Measurements from ENCODE around the gene SLC7A8. TPM values are rescaled to one million over a fixed set of nuclear protein-coding genes. Genes with fewer than 3 reads are reported as not detected.

SLC7A8 gene
- total and polyA plus RNA-seq, 2 of the 4 experiments (the other 2 are of a cell fraction), result 0.31 TPM; not detected in 1

- no peak for TF ChIP-seq MXI1 (IDR thresholded peaks at IDR 0.05; ENCODE audit: borderline replicate concordance, low read depth, low read length)
These were observed 79.3 kb downstream of the SLC7A8 start (continued) for GRCh38 chr14:23104070-23104590.

GRCh38 chr14:23103581-23103980 is 79.9 kb downstream of the SLC7A8 start:
- Histone ChIP-seq H3K4me3 (ENCODE audit: insufficient read depth, low read depth, low read length) (no peak overlapping the region), H2BK15ac (ENCODE audit: low read depth, low read length) (no peak overlapping the region), H3K9me1 (ENCODE audit: insufficient read depth, low read length) (peaks cover 2% of the 10 kb centered on the region; the same call in 1 of the 2 replicates), H4K91ac (ENCODE audit: insufficient read depth, low read depth, low read length) (no peak overlapping the region), H2AFZ (replicated peaks; ENCODE audit: low read length, poor library complexity) (no peak overlapping the region), H3K23ac (ENCODE audit: low read depth, low read length) (0 out of 2 replicates have a peak overlapping the region, but pooled peaks have one; percentile 34), H2AK5ac (ENCODE audit: low read depth, low read length) (no peak overlapping the region), H3K4ac (ENCODE audit: low read depth, low read length) (no peak overlapping the region), H3K4me1 (ENCODE audit: control insufficient read depth, insufficient read depth, low read length) (peaks cover 6% of the 10 kb centered on the region), H4K5ac (ENCODE audit: low read depth, low read length) (no peak overlapping the region), H3K9ac (ENCODE audit: low read depth, low read length) (no peak overlapping the region), H4K8ac (ENCODE audit: low read depth in 2 of 2, low read length in 2 of 2) (no peak overlapping the region), H3K18ac (ENCODE audit: low read depth, low read length) (no peak overlapping the region), H3K9me3 (ENCODE audit: control insufficient read depth, insufficient read depth, low read length) (no peaks in the 10 kb centered on the region), H2AK9ac (replicated peaks; ENCODE audit: low read depth, low read length, poor library complexity) (no peak overlapping the region), H3K56ac (ENCODE audit: extremely low read depth, insufficient read depth, low read length) (no peak overlapping the region), H3K27ac (ENCODE audit: insufficient read depth, low read length) (no peak overlapping the region), H4K20me1 (ENCODE audit: insufficient read depth, low read length) (peaks cover 18% of the 10 kb centered on the region; the same call in 1 of the 2 replicates), H3K14ac (replicated peaks; ENCODE audit: low read depth, low read length) (no peak overlapping the region), H2BK120ac (ENCODE audit: low read depth, low read length) (no peak overlapping the region), H3K4me2 (ENCODE audit: low read depth, low read length) (no peak overlapping the region), H2BK5ac (ENCODE audit: low read depth, low read length, poor library complexity, severe bottlenecking) (no peak overlapping the region), H3K27me3 (ENCODE audit: control insufficient read depth, insufficient read depth, low read length) (no peaks in the 10 kb centered on the region), H2BK20ac (ENCODE audit: low read depth, low read length) (no peak overlapping the region), H3K79me1 (ENCODE audit: low read depth in 1 of 2, low read length in 2 of 2) (peaks cover 7 to 28% of the 10 kb centered on the region in 2 experiments; a peak in 3 of 4 replicates), H3K36me3 (ENCODE audit: control insufficient read depth, insufficient read depth, low read length) (peaks cover 5% of the 10 kb centered on the region; the same call in 1 of the 2 replicates)
- no TSS peak for BruUV-seq (replicated peaks)
- intact Hi-C loops (cut with micrococcal nuclease), result no loop called here
- dilution Hi-C loops (cut with HindIII; ENCODE audit: low sequenced_read_pairs, unreplicated experiment), result no loop called here
- TF ChIP-seq CHD1 (IDR thresholded peaks at IDR 0.05; ENCODE audit: low read depth, low read length), result no peak
- TF ChIP-seq FOS (IDR thresholded peaks at IDR 0.05; ENCODE audit: low read depth, low read length), result no peak
- TF ChIP-seq MXI1 (IDR thresholded peaks at IDR 0.05; ENCODE audit: borderline replicate concordance, low read depth, low read length), result no peak
- TF ChIP-seq SMC3 (IDR thresholded peaks at IDR 0.05; ENCODE audit: low read depth, low read length), result no peak
- no peak for TF ChIP-seq USF2 (IDR thresholded peaks at IDR 0.05; ENCODE audit: low read depth, low read length)
- TF ChIP-seq CEBPB (IDR thresholded peaks at IDR 0.05; ENCODE audit: low read depth, low read length), result no peak
- no peak for TF ChIP-seq ELK1 (IDR thresholded peaks at IDR 0.05; ENCODE audit: borderline replicate concordance, low read depth, low read length)
- no peak for TF ChIP-seq CTCF (conservative IDR thresholded peaks at IDR 0.05; ENCODE audit: low read depth, low read length)
- TF ChIP-seq NFE2L2 (IDR thresholded peaks at IDR 0.05; ENCODE audit: low read depth, low read length), result no peak
- TF ChIP-seq RAD21 (IDR thresholded peaks at IDR 0.05; ENCODE audit: low read length), result no peak
- TF ChIP-seq POLR2A (IDR thresholded peaks at IDR 0.05; ENCODE audit: low read depth, low read length), result no peak
- DNase-seq (no peak), ATAC-seq (ENCODE audit: low read depth) (no peak)
- in situ Hi-C loops (cut with MboI; ENCODE audit: low sequenced_read_pairs), result loop anchor here (5.0 kb wide), 1 partner anchor 36 kb away; no protein-coding TSS in a partner anchor
- ChIA-PET POLR2A (ENCODE audit: unreplicated experiment) (no interaction called here), CTCF (interaction anchor here (1.1 to 1.4 kb wide), 3 partner anchors 9 to 35 kb away, joined by 3 to 5 read pairs (median 4); no protein-coding TSS in a partner anchor)
- 75% methylated on average over 1 of the region's 4 CpGs; no CpG with 5 or more reads in 1 of the 2 experiments for WGBS, 2 experiments (ENCODE audit: extremely low coverage in 2 of 2, insufficient read length in 1 of 2)

Data from IMR-90 (cell line).